SK-N-SH treated with all-trans-retinoic acid at 6 μM for 48 hours (cell line): ENCODE results near the gene GPR26.

Source experiments
- ATAC-seq: fragments of 200-7000 bp; cut with Tn5 transposase; 3 replicates; pipeline ENCODE4 v1.9.1; 2020; ENCODE audit warnings: mild to moderate bottlenecking, moderate library complexity
- ARNTL ChIP-seq: fragments of 450-650 bp; formaldehyde crosslinking; IDR thresholded peaks from 2 replicates; pipeline ENCODE4 v1.5.0; 2020; ENCODE audit warnings: low read depth, mild to moderate bottlenecking, moderate library complexity, borderline replicate concordance
- CREB5 ChIP-seq: fragments of 250-450 bp; sonication (Bioruptor Pico); IDR thresholded peaks from 2 replicates; pipeline ENCODE4 v1.5.1; 2020; ENCODE audit warnings: low read depth, mild to moderate bottlenecking, moderate library complexity
- CSRNP3 ChIP-seq: fragments of 250-450 bp; sonication (Bioruptor Pico); IDR thresholded peaks from 2 replicates; pipeline ENCODE4 v1.5.1; 2021; ENCODE audit warnings: mild to moderate bottlenecking, moderate library complexity
- ESRRG ChIP-seq: fragments of 250-450 bp; sonication (Bioruptor Pico); IDR thresholded peaks from 2 replicates; pipeline ENCODE4 v1.6.1; 2021; ENCODE audit warnings: mild to moderate bottlenecking
- GLIS3 ChIP-seq: fragments of 250-450 bp; sonication (Bioruptor Pico); IDR thresholded peaks from 2 replicates; pipeline ENCODE4 v1.5.0; 2020; ENCODE audit warnings: mild to moderate bottlenecking, moderate library complexity
- ISL1 ChIP-seq: fragments of 250-450 bp; sonication (Bioruptor Pico); IDR thresholded peaks from 2 replicates; pipeline ENCODE4 v2.1.2; 2022; ENCODE audit warnings: mild to moderate bottlenecking, moderate library complexity
- OSR1 ChIP-seq: fragments of 250-450 bp; sonication (Bioruptor Pico); IDR thresholded peaks from 2 replicates; pipeline ENCODE4 v1.8.0; 2022; ENCODE audit warnings: moderate library complexity, mild to moderate bottlenecking, inconsistent platforms
- PATZ1 ChIP-seq: fragments of 250-450 bp; sonication (Bioruptor Pico); IDR thresholded peaks from 2 replicates; pipeline ENCODE4 v1.8.0; 2020; ENCODE audit warnings: mild to moderate bottlenecking, moderate library complexity, borderline replicate concordance
- RARB ChIP-seq: fragments of 250-450 bp; sonication (Bioruptor Pico); IDR thresholded peaks from 2 replicates; pipeline ENCODE4 v1.8.0; 2021; ENCODE audit warnings: mild to moderate bottlenecking, moderate library complexity
- SNAI2 ChIP-seq: fragments of 250-450 bp; sonication (Bioruptor Pico); IDR thresholded peaks from 2 replicates; pipeline ENCODE4 v1.5.0; 2020; ENCODE audit warnings: mild to moderate bottlenecking, moderate library complexity
- TCF4 ChIP-seq: fragments of 250-450 bp; sonication (Bioruptor Pico); IDR thresholded peaks from 2 replicates; pipeline ENCODE4 v1.8.0; 2021; ENCODE audit warnings: mild to moderate bottlenecking, moderate library complexity, borderline replicate concordance
- TOX ChIP-seq: fragments of 250-450 bp; sonication (Bioruptor Pico); IDR thresholded peaks from 2 replicates; pipeline ENCODE4 v1.8.0; 2021; ENCODE audit warnings: mild to moderate bottlenecking, moderate library complexity, borderline replicate concordance
- TSHZ2 ChIP-seq: fragments of 250-450 bp; sonication (Bioruptor Pico); IDR thresholded peaks from 2 replicates; pipeline ENCODE4 v1.5.0; 2020; ENCODE audit warnings: mild to moderate bottlenecking, moderate library complexity
- ZC3H10 ChIP-seq: fragments of 250-450 bp; sonication (Bioruptor Pico); IDR thresholded peaks from 2 replicates; pipeline ENCODE4 v1.5.1; 2021; ENCODE audit warnings: mild to moderate bottlenecking, moderate library complexity
- ZFP3 ChIP-seq: fragments of 250-450 bp; sonication (Bioruptor Pico); IDR thresholded peaks from 2 replicates; pipeline ENCODE4 v1.5.0; 2020; ENCODE audit warnings: mild to moderate bottlenecking, moderate library complexity
- ZFP30 ChIP-seq: fragments of 450-650 bp; formaldehyde crosslinking; IDR thresholded peaks from 2 replicates; pipeline ENCODE4 v1.5.0; 2022; ENCODE audit warnings: mild to moderate bottlenecking, moderate library complexity
- ZNF565 ChIP-seq: fragments of 450-650 bp; formaldehyde crosslinking; conservative IDR thresholded peaks from 2 replicates; pipeline ENCODE4 v1.5.0; 2020; ENCODE audit warnings: low read depth, mild to moderate bottlenecking, moderate library complexity
- ZNF70 ChIP-seq: fragments of 450-650 bp; formaldehyde crosslinking; IDR thresholded peaks from 2 replicates; pipeline ENCODE4 v1.5.0; 2020; ENCODE audit warnings: mild to moderate bottlenecking, moderate library complexity

GPR26 gene

GRCh38 chr10:123742751-123743440 lies 76.7 kb downstream of the GPR26 start:
- ATAC-seq = no peak
- TF ChIP-seq OSR1 (no peak), TCF4 (CRISPR knock-in tag) (peak; percentile 15; the same call in 1 of the 2 replicates)

GRCh38 chr10:123743441-123744223 lies 77.5 kb downstream of the GPR26 start:
- ATAC-seq = no peak
- TF ChIP-seq ZFP3 (CRISPR knock-in tag) (no peak), ZFP30 (CRISPR knock-in tag) (no peak), GLIS3 (no peak), CSRNP3 (CRISPR knock-in tag) (no peak), ZNF70 (no peak), CREB5 (no peak), ZC3H10 (CRISPR knock-in tag) (no peak)
- TF ChIP-seq, all 23 proteins: peak for 0

- ATAC-seq = no peak
- TF ChIP-seq ZNF565 (CRISPR knock-in tag) (no peak), OSR1 (no peak), ISL1 (CRISPR knock-in tag) (no peak), ZNF70 (no peak), ZFP30 (CRISPR knock-in tag) (no peak), ZC3H10 (CRISPR knock-in tag) (no peak), TOX (CRISPR knock-in tag) (no peak), PATZ1 (no peak), ESRRG (CRISPR knock-in tag) (no peak), CREB5 (no peak), RARB (CRISPR knock-in tag) (no peak), SNAI2 (no peak), ARNTL (CRISPR knock-in tag) (no peak), TSHZ2 (CRISPR knock-in tag) (no peak)
These were observed 78.0 kb downstream of the GPR26 start for GRCh38 chr10:123744224-123744536.
